H9 (cell line): ENCODE data around the gene COA5. TPM values are rescaled to one million over a fixed set of nuclear protein-coding genes. Genes with fewer than 3 reads are reported as not detected.

Experiments
- DNase-seq: peaks from one replicate; pipeline ENCODE4 v3.0.0-alpha.2; 2017
- H2AFZ ChIP-seq: one replicate; pipeline ENCODE4 v1.6.1; 2013; ENCODE audit warnings: mild to moderate bottlenecking, low read length, control low read depth, moderate library complexity
- H2AK5ac ChIP-seq: 2 replicates; pipeline ENCODE4 v1.6.1; 2013; ENCODE audit warnings: low read length, control low read depth, mixed read lengths; ENCODE audit not compliant: insufficient read length
- H2BK120ac ChIP-seq: one replicate; pipeline ENCODE4 v1.6.1; 2013; ENCODE audit warnings: low read depth, mild to moderate bottlenecking, low read length, control low read depth, inconsistent platforms; ENCODE audit not compliant: poor library complexity, severe bottlenecking
- H2BK12ac ChIP-seq: 2 replicates; pipeline ENCODE4 v1.6.1; 2013; ENCODE audit warnings: low read length, control low read depth, mixed read lengths, low read depth; ENCODE audit not compliant: insufficient read length
- H2BK15ac ChIP-seq: 2 replicates; pipeline ENCODE4 v1.6.1; 2013; ENCODE audit warnings: low read depth, low read length, control low read depth
- H2BK20ac ChIP-seq: one replicate; pipeline ENCODE4 v1.6.1; 2013; ENCODE audit warnings: low read depth, mild to moderate bottlenecking, low read length, control low read depth, inconsistent platforms; ENCODE audit not compliant: poor library complexity, severe bottlenecking
- H2BK5ac ChIP-seq: 2 replicates; pipeline ENCODE4 v1.6.1; 2013; ENCODE audit warnings: low read length, control low read depth, mixed read lengths; ENCODE audit not compliant: insufficient read length
- H3K14ac ChIP-seq: 2 replicates; pipeline ENCODE4 v1.6.1; 2013; ENCODE audit warnings: low read length, control low read depth; ENCODE audit not compliant: insufficient read depth
- H3K18ac ChIP-seq: 2 replicates; pipeline ENCODE4 v1.6.1; 2013; ENCODE audit warnings: low read depth, mild to moderate bottlenecking, mixed read lengths, low read length, control low read depth; ENCODE audit not compliant: insufficient read length
- H3K23ac ChIP-seq: 2 replicates; pipeline ENCODE4 v1.6.1; 2013; ENCODE audit warnings: low read length, control low read depth, mixed read lengths, low read depth; ENCODE audit not compliant: insufficient read length
- H3K23me2 ChIP-seq: 2 replicates; pipeline ENCODE4 v1.6.1; 2013; ENCODE audit warnings: low read depth, mild to moderate bottlenecking, mixed read lengths, low read length, control low read depth; ENCODE audit not compliant: insufficient read length, poor library complexity, severe bottlenecking
- H3K27ac ChIP-seq: 2 replicates; pipeline ENCODE4 v1.5.1; 2013; ENCODE audit warnings: low read length, control low read depth, mixed read lengths, low read depth; ENCODE audit not compliant: insufficient read length
- H3K27me3 ChIP-seq: 2 replicates; pipeline ENCODE4 v1.6.1; 2013; ENCODE audit warnings: low read length, control low read depth, inconsistent platforms; ENCODE audit not compliant: insufficient read depth
- H3K4ac ChIP-seq: 2 replicates; pipeline ENCODE4 v1.6.1; 2013; ENCODE audit warnings: low read depth, mild to moderate bottlenecking, control low read depth, inconsistent platforms, low read length, moderate library complexity
- H3K4me1 ChIP-seq: 2 replicates; pipeline ENCODE4 v1.6.1; 2013; ENCODE audit warnings: low read length, control low read depth, inconsistent platforms; ENCODE audit not compliant: insufficient read depth
- H3K4me2 ChIP-seq: 2 replicates; pipeline ENCODE4 v1.6.1; 2013; ENCODE audit warnings: low read length, control low read depth, mixed read lengths; ENCODE audit not compliant: insufficient read length, insufficient read depth
- H3K56ac ChIP-seq: 2 replicates; pipeline ENCODE4 v1.6.1; 2013; ENCODE audit warnings: low read depth, mild to moderate bottlenecking, mixed read lengths, low read length, control low read depth; ENCODE audit not compliant: insufficient read length
- H3K79me1 ChIP-seq: 2 replicates; pipeline ENCODE4 v1.6.1; 2013; ENCODE audit warnings: low read depth, mild to moderate bottlenecking, moderate library complexity, low read length, control low read depth, inconsistent platforms; ENCODE audit not compliant: insufficient read depth, poor library complexity, severe bottlenecking
- H3K79me2 ChIP-seq: 2 replicates; pipeline ENCODE4 v1.6.1; 2013; ENCODE audit warnings: low read length, control low read depth, inconsistent platforms; ENCODE audit not compliant: insufficient read depth
- H3K9ac ChIP-seq: 2 replicates; pipeline ENCODE4 v1.6.1; 2013; ENCODE audit warnings: low read length, control low read depth, mixed read lengths; ENCODE audit not compliant: insufficient read length; ENCODE audit errors: extremely low read depth
- H3K9me3 ChIP-seq: one replicate; pipeline ENCODE4 v1.6.1; 2013; ENCODE audit warnings: low read depth, low read length, inconsistent platforms; ENCODE audit not compliant: control insufficient read depth
- H3T11ph ChIP-seq: one replicate; pipeline ENCODE4 v1.6.1; 2013; ENCODE audit warnings: mild to moderate bottlenecking, low read length, control low read depth, inconsistent platforms
- H4K20me1 ChIP-seq: one replicate; pipeline ENCODE4 v1.6.1; 2013; ENCODE audit not compliant: control insufficient read depth, insufficient read length, insufficient read depth
- H4K5ac ChIP-seq: 2 replicates; pipeline ENCODE4 v1.6.1; 2013; ENCODE audit warnings: low read depth, mild to moderate bottlenecking, mixed read lengths, low read length, control low read depth; ENCODE audit not compliant: insufficient read length
- H4K8ac ChIP-seq: replicated peaks from 2 replicates; pipeline ENCODE4 v1.6.1; 2013; ENCODE audit warnings: low read length, control low read depth, mixed read lengths, low read depth; ENCODE audit not compliant: insufficient read length
- H4K91ac ChIP-seq: 2 replicates; pipeline ENCODE4 v1.6.1; 2013; ENCODE audit warnings: low read depth, mild to moderate bottlenecking, moderate library complexity, mixed read lengths, low read length, control low read depth; ENCODE audit not compliant: insufficient read length
- H3K27ac Mint-ChIP-seq, 3 experiments: 2 replicates in 2 of 3; 3 replicates in 1 of 3; pipeline ENCODE4 v1.8.0; 2020 to 2021; ENCODE audit warnings: mixed read lengths in 3 of 3, mild to moderate bottlenecking in 1 of 3, moderate library complexity in 1 of 3
- H3K27me3 Mint-ChIP-seq: 2 replicates; pipeline ENCODE4 v1.8.0; 2021; ENCODE audit warnings: low read depth, mild to moderate bottlenecking, moderate library complexity, mixed read lengths
- H3K36me3 Mint-ChIP-seq, 3 experiments: 2 replicates in 2 of 3; 3 replicates in 1 of 3; pipeline ENCODE4 v1.8.0; 2020 to 2021; ENCODE audit warnings: low read depth in 3 of 3, mixed read lengths in 3 of 3; ENCODE audit not compliant: insufficient read depth in 1 of 3
- H3K4me1 Mint-ChIP-seq, 2 experiments: 2 replicates each; pipeline ENCODE4 v1.8.0; 2020; ENCODE audit warnings: mixed read lengths in 2 of 2
- H3K4me3 Mint-ChIP-seq, 2 experiments: 2 replicates in 1 of 2; 3 replicates in 1 of 2; pipeline ENCODE4 v1.8.0; 2020 to 2021; ENCODE audit warnings: mild to moderate bottlenecking in 2 of 2, mixed read lengths in 2 of 2, moderate library complexity in 1 of 2
- H3K9me3 Mint-ChIP-seq, 2 experiments: 2 replicates in 1 of 2; 3 replicates in 1 of 2; pipeline ENCODE4 v1.8.0; 2020; ENCODE audit warnings: mild to moderate bottlenecking in 2 of 2, mixed read lengths in 2 of 2, moderate library complexity in 1 of 2
- WGBS: extraction: QIAGEN DNeasy Blood & Tissue Kit; methylation state at CpG from one replicate; pipeline ENCODE4 v1.1.7; 2013; ENCODE audit warnings: missing lambda C conversion rate, low lambda C conversion rate, mixed read lengths; ENCODE audit not compliant: insufficient read length; ENCODE audit errors: extremely low coverage; 5-methylcytosine and 5-hydroxymethylcytosine counted together
- total RNA-seq: library from RNA; stranded (reverse); gene quantifications from 2 replicates; pipeline ENCODE4 v1.2.1, GENCODE V29; 2021
- TF ChIP-seq, protein P1 (sequence below): fragments of 200-600 bp; sonication (generic); conservative IDR thresholded peaks from 3 replicates; pipeline ENCODE4 v1.8.0; 2021; ENCODE audit warnings: antibody characterized with exemption, mild to moderate bottlenecking

The COA5 gene
- total RNA-seq, 1 experiment from 2014 or later, result 23.6 TPM

DNA sequence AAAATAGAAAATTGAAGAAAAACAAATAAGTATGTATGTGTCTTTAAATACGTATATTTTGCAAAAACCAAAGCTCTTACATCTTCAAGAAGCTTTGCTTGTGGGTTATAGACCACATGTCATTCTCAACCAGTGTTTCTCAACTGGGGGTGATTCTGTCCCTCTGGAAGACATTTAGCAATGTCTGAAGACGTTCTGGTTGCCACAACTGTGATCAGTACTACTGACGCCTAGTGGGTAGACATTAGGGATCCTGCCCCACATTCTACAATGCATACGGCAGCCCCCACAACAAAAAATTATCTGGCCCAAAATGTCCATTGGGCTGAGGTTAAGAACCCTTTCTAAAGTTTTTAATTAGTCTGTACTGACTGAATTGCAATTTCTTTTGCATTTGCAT is 48.5 kb upstream of the COA5 start:
- no CpG with 5 or more reads among the region's 4 CpGs for WGBS
- H3K79me1 ChIP-seq, result no peaks in the 10 kb centered on the region
- no peaks in the 10 kb centered on the region for H3K27me3 ChIP-seq
- no peak overlapping the region for H4K5ac ChIP-seq
- H4K8ac ChIP-seq, result no peak overlapping the region
- no peak overlapping the region for H3K4ac ChIP-seq
- no peaks in the 10 kb centered on the region for H4K20me1 ChIP-seq
- no peaks in the 10 kb centered on the region for H3K9me3 ChIP-seq
- peaks cover 3 to 5% of the 10 kb centered on the region in 2 experiments; a peak in 3 of 5 replicates for H3K9me3 Mint-ChIP-seq
- no peak overlapping the region for H3K18ac ChIP-seq
- H2BK120ac ChIP-seq, result no peak overlapping the region
- TF ChIP-seq, protein P1, sequence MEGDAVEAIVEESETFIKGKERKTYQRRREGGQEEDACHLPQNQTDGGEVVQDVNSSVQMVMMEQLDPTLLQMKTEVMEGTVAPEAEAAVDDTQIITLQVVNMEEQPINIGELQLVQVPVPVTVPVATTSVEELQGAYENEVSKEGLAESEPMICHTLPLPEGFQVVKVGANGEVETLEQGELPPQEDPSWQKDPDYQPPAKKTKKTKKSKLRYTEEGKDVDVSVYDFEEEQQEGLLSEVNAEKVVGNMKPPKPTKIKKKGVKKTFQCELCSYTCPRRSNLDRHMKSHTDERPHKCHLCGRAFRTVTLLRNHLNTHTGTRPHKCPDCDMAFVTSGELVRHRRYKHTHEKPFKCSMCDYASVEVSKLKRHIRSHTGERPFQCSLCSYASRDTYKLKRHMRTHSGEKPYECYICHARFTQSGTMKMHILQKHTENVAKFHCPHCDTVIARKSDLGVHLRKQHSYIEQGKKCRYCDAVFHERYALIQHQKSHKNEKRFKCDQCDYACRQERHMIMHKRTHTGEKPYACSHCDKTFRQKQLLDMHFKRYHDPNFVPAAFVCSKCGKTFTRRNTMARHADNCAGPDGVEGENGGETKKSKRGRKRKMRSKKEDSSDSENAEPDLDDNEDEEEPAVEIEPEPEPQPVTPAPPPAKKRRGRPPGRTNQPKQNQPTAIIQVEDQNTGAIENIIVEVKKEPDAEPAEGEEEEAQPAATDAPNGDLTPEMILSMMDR, result no peak
- H3K4me1 Mint-ChIP-seq, result no peaks in the 10 kb centered on the region
- H3K4me3 Mint-ChIP-seq, result no peak overlapping the region
- no peak overlapping the region for H3K9ac ChIP-seq
- no peak overlapping the region for H2AFZ ChIP-seq
- H3K27ac Mint-ChIP-seq, result no peak overlapping the region; a peak in 1 of 7 replicates
- H3T11ph ChIP-seq, result no peak overlapping the region
- no peaks in the 10 kb centered on the region for H3K23me2 ChIP-seq
- no peak overlapping the region for H4K91ac ChIP-seq
- no peak for DNase-seq
- no peaks in the 10 kb centered on the region for H3K4me1 ChIP-seq
- no peak overlapping the region for H3K23ac ChIP-seq
- H2AK5ac ChIP-seq, result no peak overlapping the region
- no peak overlapping the region for H2BK15ac ChIP-seq
- H3K56ac ChIP-seq, result no peak overlapping the region
- no peaks in the 10 kb centered on the region for H3K27me3 Mint-ChIP-seq
- 0 out of 7 replicates have a peak, but pooled peaks cover 0 to 4% (median 0%) of the 10 kb centered on the region in 3 experiments for H3K36me3 Mint-ChIP-seq
- no peak overlapping the region for H2BK5ac ChIP-seq
- no peak overlapping the region for H3K4me2 ChIP-seq
- no peak overlapping the region for H2BK20ac ChIP-seq
- no peak overlapping the region for H2BK12ac ChIP-seq
- H3K79me2 ChIP-seq, result no peaks in the 10 kb centered on the region
- H3K27ac ChIP-seq, result no peak overlapping the region
- no peak overlapping the region for H3K14ac ChIP-seq
